ENCODE results near the gene SV2B.
A peak's percentile ranks its signal among the peaks of the same experiment; 100 is the strongest.
"Not testable (repeated sequence)": the region's sequence is repeated elsewhere in the genome, so short reads cannot be mapped to it uniquely, and the experiment has no call there.

Gene SV2B

GRCh38 chr15:91075739-91076138 lies 24.3 kb upstream of the SV2B start:
- DNase-seq (ENCODE audit: low spot score): no peak

GRCh38 chr15:91077029-91077428 lies 23.0 kb upstream of the SV2B start:
- no peak for TF ChIP-seq CTCF (IDR thresholded peaks at IDR 0.05; ENCODE audit: extremely low read depth, missing control alignments)
- DNase-seq (ENCODE audit: low spot score): no peak

More at GRCh38 chr15:91075739-91076138, 24.3 kb upstream of the SV2B start:
- TF ChIP-seq CTCF (IDR thresholded peaks at IDR 0.05; ENCODE audit: extremely low read depth, missing control alignments): no peak

- DNase-seq (ENCODE audit: low spot score): not testable (repeated sequence)
These were observed 6.2 kb upstream of the SV2B start for GRCh38 chr15:91093866-91094265.

GRCh38 chr15:91098451-91098850 lies 1.6 kb upstream of the SV2B start:
- TF ChIP-seq CTCF (IDR thresholded peaks at IDR 0.05; ENCODE audit: extremely low read depth, missing control alignments): no peak
- DNase-seq (ENCODE audit: low spot score): no peak

GRCh38 chr15:91099616-91099994 lies 452 bp upstream of the SV2B start:
- TF ChIP-seq CTCF (IDR thresholded peaks at IDR 0.05; ENCODE audit: extremely low read depth, missing control alignments): no peak
- peak; percentile 44 for DNase-seq (ENCODE audit: low spot score)

- DNase-seq (ENCODE audit: low spot score): no peak
- TF ChIP-seq CTCF (IDR thresholded peaks at IDR 0.05; ENCODE audit: extremely low read depth, missing control alignments): no peak
These were observed 954 bp downstream of the SV2B start for GRCh38 chr15:91100814-91101607.

GRCh38 chr15:91101608-91101920 lies 1.5 kb downstream of the SV2B start:
- TF ChIP-seq CTCF (IDR thresholded peaks at IDR 0.05; ENCODE audit: extremely low read depth, missing control alignments): no peak
- no peak for DNase-seq (ENCODE audit: low spot score)

Measured in GM20000 (cell line).